Measurements from ENCODE around the gene PDE6C.

DNA sequence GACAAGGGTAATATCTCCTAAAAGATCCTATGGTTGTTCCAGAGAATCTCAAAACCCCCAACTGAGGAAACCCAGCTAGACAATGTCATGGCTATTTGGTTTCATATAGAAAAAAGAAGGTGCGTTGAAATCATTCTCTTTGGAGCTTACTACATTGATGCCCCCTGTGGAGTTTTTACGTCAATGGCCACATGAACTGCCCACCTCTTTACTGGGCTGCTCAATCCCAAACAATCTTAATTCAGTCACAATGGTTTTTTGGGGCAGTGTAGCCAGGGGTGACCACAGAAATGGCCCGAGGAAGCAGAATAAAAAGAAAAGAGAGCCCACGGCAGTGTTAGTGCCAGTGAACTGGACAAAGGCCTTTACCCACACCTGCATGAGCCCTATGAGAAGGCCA is 19.1 kb upstream of the PDE6C start:
- TF ChIP-seq, protein P1, sequence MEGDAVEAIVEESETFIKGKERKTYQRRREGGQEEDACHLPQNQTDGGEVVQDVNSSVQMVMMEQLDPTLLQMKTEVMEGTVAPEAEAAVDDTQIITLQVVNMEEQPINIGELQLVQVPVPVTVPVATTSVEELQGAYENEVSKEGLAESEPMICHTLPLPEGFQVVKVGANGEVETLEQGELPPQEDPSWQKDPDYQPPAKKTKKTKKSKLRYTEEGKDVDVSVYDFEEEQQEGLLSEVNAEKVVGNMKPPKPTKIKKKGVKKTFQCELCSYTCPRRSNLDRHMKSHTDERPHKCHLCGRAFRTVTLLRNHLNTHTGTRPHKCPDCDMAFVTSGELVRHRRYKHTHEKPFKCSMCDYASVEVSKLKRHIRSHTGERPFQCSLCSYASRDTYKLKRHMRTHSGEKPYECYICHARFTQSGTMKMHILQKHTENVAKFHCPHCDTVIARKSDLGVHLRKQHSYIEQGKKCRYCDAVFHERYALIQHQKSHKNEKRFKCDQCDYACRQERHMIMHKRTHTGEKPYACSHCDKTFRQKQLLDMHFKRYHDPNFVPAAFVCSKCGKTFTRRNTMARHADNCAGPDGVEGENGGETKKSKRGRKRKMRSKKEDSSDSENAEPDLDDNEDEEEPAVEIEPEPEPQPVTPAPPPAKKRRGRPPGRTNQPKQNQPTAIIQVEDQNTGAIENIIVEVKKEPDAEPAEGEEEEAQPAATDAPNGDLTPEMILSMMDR (IDR thresholded peaks at IDR 0.05): no peak
- no peak for TF ChIP-seq POLR2A (IDR thresholded peaks at IDR 0.05)

Data from body of pancreas (tissue), 4 donors.